ENCODE data around the gene LMCD1. TPM values are rescaled to one million over a fixed set of nuclear protein-coding genes. Genes with fewer than 3 reads are reported as not detected.
A peak's percentile ranks its signal among the peaks of the same experiment; 100 is the strongest.

The LMCD1 gene
- total RNA-seq, 1 donor from 2014 or later = 26.1 TPM

GRCh38 chr3:8581373-8581772, 79.8 kb downstream of the LMCD1 start:
- H3K36me3 Mint-ChIP-seq (ENCODE audit: insufficient read depth) = no peaks in the 10 kb centered on the region
- peaks cover 2% of the 10 kb centered on the region for H3K9me3 Mint-ChIP-seq (ENCODE audit: low read depth)
- peaks cover 19% of the 10 kb centered on the region for H3K4me1 Mint-ChIP-seq (ENCODE audit: low read depth)
- DNase-seq (ENCODE audit: low spot score, unreplicated experiment) = no peak
- no peak for TF ChIP-seq CTCF (IDR thresholded peaks at IDR 0.05; ENCODE audit: unreplicated experiment)
- H3K27me3 Mint-ChIP-seq = no peaks in the 10 kb centered on the region
- peak overlapping the region; percentile 57 for H3K27ac Mint-ChIP-seq
- no peak overlapping the region for H3K4me3 Mint-ChIP-seq (ENCODE audit: low read depth)

DNA sequence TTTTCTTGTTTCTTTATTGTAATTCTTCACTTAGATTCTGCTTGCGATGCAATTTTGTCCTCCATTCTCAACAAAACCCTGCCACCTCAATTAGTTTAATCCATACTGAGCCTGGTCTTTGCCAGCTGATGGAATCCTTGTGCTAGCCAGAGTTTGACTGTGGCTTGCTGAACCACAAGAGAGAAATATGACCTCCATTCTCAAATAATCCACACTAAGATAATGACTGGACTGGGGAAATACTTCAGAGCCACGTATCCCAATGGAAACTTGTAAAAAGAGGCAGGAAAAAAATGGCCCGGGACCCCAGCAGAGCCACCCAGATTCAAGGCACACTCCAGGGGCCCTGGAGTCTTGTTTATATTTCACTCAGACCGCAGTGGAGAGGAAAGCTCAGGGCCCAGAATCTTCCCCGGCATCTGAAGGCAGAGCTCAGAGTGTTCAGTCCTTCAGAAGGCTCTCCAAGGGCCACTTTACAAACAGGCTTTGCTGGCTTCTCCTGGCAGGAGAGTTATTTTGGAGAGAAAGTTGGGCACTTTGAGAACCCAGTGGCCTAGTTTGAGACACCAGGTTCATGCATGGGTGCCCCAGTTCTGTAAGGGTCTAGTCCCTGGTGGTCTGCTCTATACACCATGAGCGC, 80.3 kb downstream of the LMCD1 start:
- Mint-ChIP-seq H3K4me3 (ENCODE audit: low read depth) (no peak overlapping the region), H3K36me3 (ENCODE audit: insufficient read depth) (no peaks in the 10 kb centered on the region), H3K4me1 (ENCODE audit: low read depth) (peaks cover 19% of the 10 kb centered on the region), H3K9me3 (ENCODE audit: low read depth) (peaks cover 4% of the 10 kb centered on the region), H3K27me3 (no peaks in the 10 kb centered on the region), H3K27ac (peak overlapping the region; percentile 57)
- TF ChIP-seq CTCF (IDR thresholded peaks at IDR 0.05; ENCODE audit: unreplicated experiment) = no peak
- no peak for DNase-seq (ENCODE audit: low spot score, unreplicated experiment)

DNA sequence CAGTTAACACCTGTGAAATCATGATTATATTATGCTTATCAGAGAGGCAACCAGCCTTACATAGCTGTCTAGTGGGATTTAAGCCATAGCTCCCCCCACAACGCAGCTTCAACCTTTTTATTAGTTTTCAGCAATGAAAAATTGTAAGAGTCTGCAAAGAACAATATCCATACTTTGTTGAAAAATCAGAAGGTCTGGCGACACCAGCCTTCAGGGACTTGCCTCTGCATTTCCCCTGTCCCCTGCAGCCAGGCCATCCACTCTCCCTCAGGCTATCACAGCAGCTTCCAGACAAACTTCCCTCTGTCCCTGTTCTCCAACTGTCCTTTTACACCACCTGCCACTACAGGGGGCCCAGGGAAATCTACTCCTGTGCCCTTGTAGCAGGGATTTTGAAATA, 83.0 kb downstream of the LMCD1 start:
- DNase-seq (ENCODE audit: low spot score, unreplicated experiment) = no peak
- Mint-ChIP-seq H3K27me3 (no peaks in the 10 kb centered on the region), H3K4me1 (ENCODE audit: low read depth) (peaks cover 19% of the 10 kb centered on the region), H3K9me3 (ENCODE audit: low read depth) (peaks cover 8% of the 10 kb centered on the region), H3K4me3 (ENCODE audit: low read depth) (no peak overlapping the region), H3K36me3 (ENCODE audit: insufficient read depth) (no peaks in the 10 kb centered on the region), H3K27ac (no peak overlapping the region)
- TF ChIP-seq CTCF (IDR thresholded peaks at IDR 0.05; ENCODE audit: unreplicated experiment) = no peak

GRCh38 chr3:8589880-8590556, 88.4 kb downstream of the LMCD1 start:
- Mint-ChIP-seq H3K27ac (no peak overlapping the region), H3K4me3 (ENCODE audit: low read depth) (no peak overlapping the region), H3K27me3 (peaks cover 3% of the 10 kb centered on the region), H3K4me1 (ENCODE audit: low read depth) (peaks cover 4% of the 10 kb centered on the region), H3K36me3 (ENCODE audit: insufficient read depth) (no peaks in the 10 kb centered on the region), H3K9me3 (ENCODE audit: low read depth) (peaks cover 8% of the 10 kb centered on the region)
- no peak for DNase-seq (ENCODE audit: low spot score, unreplicated experiment)
- no peak for TF ChIP-seq CTCF (IDR thresholded peaks at IDR 0.05; ENCODE audit: unreplicated experiment)

- no peaks in the 10 kb centered on the region for H3K9me3 Mint-ChIP-seq (ENCODE audit: low read depth)
- H3K36me3 Mint-ChIP-seq (ENCODE audit: insufficient read depth) = no peaks in the 10 kb centered on the region
- H3K4me1 Mint-ChIP-seq (ENCODE audit: low read depth) = peaks cover 5% of the 10 kb centered on the region
- peaks cover 7% of the 10 kb centered on the region for H3K27me3 Mint-ChIP-seq
- TF ChIP-seq CTCF (IDR thresholded peaks at IDR 0.05; ENCODE audit: unreplicated experiment) = no peak
- no peak for DNase-seq (ENCODE audit: low spot score, unreplicated experiment)
- H3K4me3 Mint-ChIP-seq (ENCODE audit: low read depth) = no peak overlapping the region
- H3K27ac Mint-ChIP-seq = no peak overlapping the region
Observed at GRCh38 chr3:8593021-8593827, 91.6 kb downstream of the LMCD1 start.

All from progenitor cell of endocrine pancreas (in vitro differentiated cells).